ENCODE data around the gene DOK6. TPM values are rescaled to one million over a fixed set of nuclear protein-coding genes. Genes with fewer than 3 reads are reported as not detected.

DOK6 gene
- total RNA-seq, 1 experiment from 2014 or later, result 4.1 TPM

- no peak for TF ChIP-seq ZNF532 (CRISPR knock-in tag; IDR thresholded peaks at IDR 0.05; ENCODE audit: borderline replicate concordance)
- TF ChIP-seq TEAD1 (CRISPR knock-in tag; IDR thresholded peaks at IDR 0.05), result no peak
- no peak for TF ChIP-seq ATF1 (CRISPR knock-in tag; IDR thresholded peaks at IDR 0.05)
- TF ChIP-seq ZNF671 (CRISPR knock-in tag; IDR thresholded peaks at IDR 0.05), result no peak
- TF ChIP-seq SOX15 (CRISPR knock-in tag; IDR thresholded peaks at IDR 0.05), result no peak
- no peak for TF ChIP-seq SP1 (CRISPR knock-in tag; conservative IDR thresholded peaks at IDR 0.05)
- TF ChIP-seq HMGXB4 (CRISPR knock-in tag; IDR thresholded peaks at IDR 0.05), result no peak
- TF ChIP-seq CREB1 (CRISPR knock-in tag; IDR thresholded peaks at IDR 0.05), result no peak
- no peak for TF ChIP-seq NR2C2 (CRISPR knock-in tag; IDR thresholded peaks at IDR 0.05)
- no peak for TF ChIP-seq SMAD4 (CRISPR knock-in tag; IDR thresholded peaks at IDR 0.05)
These were observed 444.0 kb downstream of the DOK6 start (continued) for GRCh38 chr18:69844656-69845055.

GRCh38 chr18:69845593-69846506 lies 445.2 kb downstream of the DOK6 start:
- peak; percentile 78 for ATAC-seq
- no peak for DNase-seq (ENCODE audit: low spot score)
- Mint-ChIP-seq H3K4me1 (peaks cover 8% of the 10 kb centered on the region), H3K27me3 (ENCODE audit: low read depth) (no peaks in the 10 kb centered on the region), H3K27ac (no peak overlapping the region), H3K36me3 (no peaks in the 10 kb centered on the region), H3K9me3 (no peaks in the 10 kb centered on the region), H3K4me3 (no peak overlapping the region)
- TF ChIP-seq JUN (CRISPR knock-in tag; IDR thresholded peaks at IDR 0.05) (no peak), OVOL2 (CRISPR knock-in tag; IDR thresholded peaks at IDR 0.05; ENCODE audit: borderline replicate concordance) (no peak), ETV6 (CRISPR knock-in tag; IDR thresholded peaks at IDR 0.05) (no peak), ZMAT4 (CRISPR knock-in tag; IDR thresholded peaks at IDR 0.05) (no peak), ZNF219 (CRISPR knock-in tag; IDR thresholded peaks at IDR 0.05; ENCODE audit: borderline replicate concordance) (no peak), MXD4 (CRISPR knock-in tag; IDR thresholded peaks at IDR 0.05; ENCODE audit: borderline replicate concordance) (no peak), MYBL2 (CRISPR knock-in tag; IDR thresholded peaks at IDR 0.05) (no peak), TP53 (CRISPR knock-in tag; IDR thresholded peaks at IDR 0.05) (no peak), ZNF263 (CRISPR knock-in tag; IDR thresholded peaks at IDR 0.05; ENCODE audit: low read depth) (no peak)
- ChIA-PET POLR2A (no interaction called here), CTCF (interaction anchor here (1.2 kb wide), 2 partner anchors 9 to 114 kb away, joined by 4 to 5 read pairs; no protein-coding TSS in a partner anchor)

All from WTC11 (cell line).